ENCODE measurements around the gene ALOX5. TPM values are rescaled to one million over a fixed set of nuclear protein-coding genes. Genes with fewer than 3 reads are reported as not detected.

ALOX5 gene
- total RNA-seq, 4 donors from 2014 or later: 27.8 to 127 (median 39.9) TPM

GRCh38 chr10:45368181-45368580, 5.8 kb upstream of the ALOX5 start:
- 86 to 92% methylated on average over 2 of the region's 2 CpGs for WGBS, 2 donors
- no peak for DNase-seq (ENCODE audit: low spot score in 2 of 2)
- TF ChIP-seq POLR2A (IDR thresholded peaks at IDR 0.05) (no peak), EP300 (IDR thresholded peaks at IDR 0.05) (no peak)
- TF ChIP-seq, protein P1, sequence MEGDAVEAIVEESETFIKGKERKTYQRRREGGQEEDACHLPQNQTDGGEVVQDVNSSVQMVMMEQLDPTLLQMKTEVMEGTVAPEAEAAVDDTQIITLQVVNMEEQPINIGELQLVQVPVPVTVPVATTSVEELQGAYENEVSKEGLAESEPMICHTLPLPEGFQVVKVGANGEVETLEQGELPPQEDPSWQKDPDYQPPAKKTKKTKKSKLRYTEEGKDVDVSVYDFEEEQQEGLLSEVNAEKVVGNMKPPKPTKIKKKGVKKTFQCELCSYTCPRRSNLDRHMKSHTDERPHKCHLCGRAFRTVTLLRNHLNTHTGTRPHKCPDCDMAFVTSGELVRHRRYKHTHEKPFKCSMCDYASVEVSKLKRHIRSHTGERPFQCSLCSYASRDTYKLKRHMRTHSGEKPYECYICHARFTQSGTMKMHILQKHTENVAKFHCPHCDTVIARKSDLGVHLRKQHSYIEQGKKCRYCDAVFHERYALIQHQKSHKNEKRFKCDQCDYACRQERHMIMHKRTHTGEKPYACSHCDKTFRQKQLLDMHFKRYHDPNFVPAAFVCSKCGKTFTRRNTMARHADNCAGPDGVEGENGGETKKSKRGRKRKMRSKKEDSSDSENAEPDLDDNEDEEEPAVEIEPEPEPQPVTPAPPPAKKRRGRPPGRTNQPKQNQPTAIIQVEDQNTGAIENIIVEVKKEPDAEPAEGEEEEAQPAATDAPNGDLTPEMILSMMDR (IDR thresholded peaks at IDR 0.05): no peak
- H3K4me3 ChIP-seq: no peak overlapping the region
- H3K27me3 ChIP-seq: peaks cover 0 to 11% of the 10 kb centered on the region in 2 donors
- no peaks in the 10 kb centered on the region for H3K9me3 ChIP-seq
- peaks cover 0 to 5% (median under 1%) of the 10 kb centered on the region in 4 donors for H3K4me1 ChIP-seq
- H3K36me3 ChIP-seq: no peaks in the 10 kb centered on the region
- H3K27ac ChIP-seq: no peak overlapping the region

- no peak for TF ChIP-seq POLR2A (IDR thresholded peaks at IDR 0.05)
- no peak for TF ChIP-seq EP300 (IDR thresholded peaks at IDR 0.05)
- TF ChIP-seq, protein P1 (IDR thresholded peaks at IDR 0.05): no peak
- H3K27me3 ChIP-seq: peaks cover 0 to 30% of the 10 kb centered on the region in 2 donors
- H3K36me3 ChIP-seq: no peaks in the 10 kb centered on the region
- WGBS, 2 donors: 54 to 63% methylated on average over 6 of the region's 6 CpGs
- DNase-seq (ENCODE audit: low spot score in 2 of 2): no peak
- H3K4me1 ChIP-seq: peaks cover 0 to 24% (median 15%) of the 10 kb centered on the region in 4 donors
- no peak overlapping the region for H3K4me3 ChIP-seq
- no peak overlapping the region for H3K27ac ChIP-seq
- no peaks in the 10 kb centered on the region for H3K9me3 ChIP-seq
Observed at GRCh38 chr10:45370202-45370955, 3.6 kb upstream of the ALOX5 start.

DNA sequence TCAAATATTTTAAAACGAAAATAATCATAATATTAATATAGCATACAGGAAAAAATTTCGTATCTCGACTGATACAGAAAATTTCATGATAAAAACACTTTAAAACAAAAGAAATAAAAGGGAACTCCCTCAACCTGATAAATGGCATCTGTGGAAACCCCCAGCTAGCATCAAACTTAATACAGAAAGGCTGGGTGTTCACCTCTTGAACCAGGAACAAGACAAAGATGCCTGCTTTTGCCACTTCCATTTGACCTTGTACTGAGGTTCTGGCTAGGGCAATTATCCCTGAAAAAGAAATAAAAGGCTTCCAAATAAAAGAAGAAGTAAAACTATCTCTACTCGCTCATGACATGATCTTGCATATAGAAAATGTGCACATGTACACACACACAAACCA, 2.5 kb upstream of the ALOX5 start:
- Histone ChIP-seq H3K27ac (no peak overlapping the region), H3K4me3 (no peak overlapping the region), H3K4me1 (peaks cover 0 to 24% (median 15%) of the 10 kb centered on the region in 4 donors), H3K27me3 (peaks cover 0 to 35% of the 10 kb centered on the region in 2 donors), H3K36me3 (no peaks in the 10 kb centered on the region), H3K9me3 (no peaks in the 10 kb centered on the region)
- DNase-seq (ENCODE audit: low spot score in 2 of 2): no peak
- 66 to 73% methylated on average over 4 of the region's 4 CpGs for WGBS, 2 donors
- TF ChIP-seq EP300 (IDR thresholded peaks at IDR 0.05) (no peak), POLR2A (IDR thresholded peaks at IDR 0.05) (no peak)
- TF ChIP-seq, protein P1 (IDR thresholded peaks at IDR 0.05): no peak

- TF ChIP-seq POLR2A (IDR thresholded peaks at IDR 0.05) (no peak), EP300 (IDR thresholded peaks at IDR 0.05) (no peak)
- TF ChIP-seq, protein P1 (IDR thresholded peaks at IDR 0.05): no peak
- H3K27me3 ChIP-seq: peaks cover 0 to 38% of the 10 kb centered on the region in 2 donors
- peaks cover 0 to 24% (median 15%) of the 10 kb centered on the region in 4 donors for H3K4me1 ChIP-seq
- H3K36me3 ChIP-seq: no peaks in the 10 kb centered on the region
- H3K4me3 ChIP-seq: no peak overlapping the region
- no peak overlapping the region for H3K27ac ChIP-seq
- WGBS, 2 donors: 71 to 77% methylated on average over 9 of the region's 9 CpGs
- no peak for DNase-seq (ENCODE audit: low spot score in 2 of 2)
- H3K9me3 ChIP-seq: no peaks in the 10 kb centered on the region
Observed at GRCh38 chr10:45372251-45372951, 1.6 kb upstream of the ALOX5 start.
